HTR-8/SVneo (cell line): ENCODE measurements around the gene CST5.
"Not testable (repeated sequence)": the region's sequence is repeated elsewhere in the genome, so short reads cannot be mapped to it uniquely, and the experiment has no call there.

Experiments used
- DNase-seq: peaks from one replicate; pipeline ENCODE4 v3.0.0; 2011; ENCODE audit warnings: low spot score, mixed read lengths; ENCODE audit not compliant: insufficient read length
- FAIRE-seq: peaks from 2 replicates; lab custom pipeline; 2011; peaks lifted over from hg19 to GRCh38; lab: Jason Lieb, UNC

CST5 gene

DNA sequence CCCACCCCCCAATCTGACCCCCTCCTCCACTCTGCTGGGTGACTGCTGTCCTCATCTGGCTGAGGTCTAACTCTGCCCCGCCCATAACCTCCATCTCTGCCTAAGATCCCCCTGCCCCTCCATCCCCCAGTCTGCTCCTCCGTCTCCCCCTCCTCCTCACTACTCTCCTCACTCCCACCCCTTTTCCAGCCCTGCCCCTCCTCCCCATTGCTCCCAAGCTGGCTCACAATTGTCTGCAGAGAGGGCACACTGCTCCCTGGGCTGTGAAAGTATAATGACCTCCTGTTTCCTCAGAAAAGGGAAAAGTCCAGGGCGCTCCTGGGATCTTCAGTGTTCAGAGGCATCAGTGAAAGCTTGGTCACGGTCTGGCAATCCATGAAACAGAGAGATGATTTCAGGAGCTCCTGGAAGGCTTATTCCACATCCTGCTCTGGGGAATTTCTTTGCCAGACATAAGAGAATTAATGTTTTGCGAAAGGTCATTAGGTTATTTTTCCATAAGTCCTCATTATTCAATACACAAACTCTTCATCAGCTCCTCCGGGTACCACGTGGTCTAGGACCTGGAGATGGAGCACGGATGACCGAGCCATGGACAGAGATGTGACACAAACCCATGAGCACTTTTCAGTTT, 21.5 kb downstream of the CST5 start:
- no peak for DNase-seq
- no peak for FAIRE-seq

- no peak for FAIRE-seq
- DNase-seq = no peak
These were observed 22.8 kb downstream of the CST5 start for GRCh38 chr20:23856736-23857135.

- DNase-seq (no peak), FAIRE-seq (no peak)
These were observed 23.3 kb downstream of the CST5 start for GRCh38 chr20:23856226-23856625.

DNA sequence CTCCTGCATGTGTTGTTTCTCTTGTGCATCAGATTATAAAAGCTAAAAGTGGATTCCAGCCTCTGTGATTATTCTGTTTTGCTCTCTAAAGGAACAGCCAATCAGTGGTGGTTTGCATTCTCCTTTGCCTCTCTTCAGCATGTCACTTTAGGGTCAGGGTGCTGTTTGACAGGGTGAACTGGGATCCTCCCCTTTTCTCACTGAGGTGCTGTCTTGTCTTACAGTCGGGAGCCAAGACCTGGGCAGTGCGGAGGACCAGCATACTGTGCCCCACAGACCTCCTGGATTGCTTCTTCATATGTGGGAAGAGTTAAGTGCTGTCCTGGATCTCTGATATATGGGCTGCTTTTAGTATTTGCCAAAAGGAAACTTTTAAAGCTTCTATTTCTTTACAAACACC, 37.9 kb downstream of the CST5 start:
- no peak for DNase-seq
- no peak for FAIRE-seq

GRCh38 chr20:23835716-23836115, 43.8 kb downstream of the CST5 start:
- no peak for FAIRE-seq

GRCh38 chr20:23832775-23833513, 46.6 kb downstream of the CST5 start:
- DNase-seq (no peak), FAIRE-seq (no peak)

More at GRCh38 chr20:23835716-23836115, 43.8 kb downstream of the CST5 start:
- no peak for DNase-seq

DNA sequence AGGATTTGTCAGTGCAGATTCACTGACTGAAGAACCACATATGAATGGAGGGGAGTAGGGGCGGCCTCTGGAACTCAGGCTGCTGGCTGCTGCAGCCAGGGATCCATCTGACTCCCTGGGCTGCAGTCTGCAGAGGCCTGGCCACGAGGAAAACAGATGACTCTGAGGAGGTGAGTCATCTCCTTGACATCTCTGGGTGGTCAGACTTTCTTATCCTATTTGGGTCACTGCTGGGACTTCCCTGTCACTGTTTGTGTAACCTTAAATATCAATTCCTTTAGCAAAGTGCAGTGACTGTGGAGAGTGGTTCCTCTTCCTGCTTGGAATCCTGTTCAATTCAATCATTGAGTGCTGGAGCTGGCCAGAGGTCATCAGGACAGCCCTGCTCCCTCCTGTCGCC, 47.6 kb downstream of the CST5 start:
- peak; percentile 31 for FAIRE-seq

GRCh38 chr20:23826541-23827021, 53.0 kb downstream of the CST5 start, which contains the start of gene CST2:
TSS of gene CST2 (minus strand) at chr20:23826729. CDS start at chr20:23826660, 69 bp downstream.
- no peak for FAIRE-seq
- DNase-seq = no peak

More for the DNA sequence above, 47.6 kb downstream of the CST5 start:
- not testable (repeated sequence) for DNase-seq
